GM19023 (cell line): ENCODE results near the gene BRD2.

Experiments used
- ATAC-seq: cut with Tn5 transposase; IDR thresholded peaks from one replicate; pipeline ENCODE4 v1.9.1; 2021; ENCODE audit warnings: mild to moderate bottlenecking, moderate library complexity; ENCODE audit not compliant: unreplicated experiment

BRD2 gene

DNA sequence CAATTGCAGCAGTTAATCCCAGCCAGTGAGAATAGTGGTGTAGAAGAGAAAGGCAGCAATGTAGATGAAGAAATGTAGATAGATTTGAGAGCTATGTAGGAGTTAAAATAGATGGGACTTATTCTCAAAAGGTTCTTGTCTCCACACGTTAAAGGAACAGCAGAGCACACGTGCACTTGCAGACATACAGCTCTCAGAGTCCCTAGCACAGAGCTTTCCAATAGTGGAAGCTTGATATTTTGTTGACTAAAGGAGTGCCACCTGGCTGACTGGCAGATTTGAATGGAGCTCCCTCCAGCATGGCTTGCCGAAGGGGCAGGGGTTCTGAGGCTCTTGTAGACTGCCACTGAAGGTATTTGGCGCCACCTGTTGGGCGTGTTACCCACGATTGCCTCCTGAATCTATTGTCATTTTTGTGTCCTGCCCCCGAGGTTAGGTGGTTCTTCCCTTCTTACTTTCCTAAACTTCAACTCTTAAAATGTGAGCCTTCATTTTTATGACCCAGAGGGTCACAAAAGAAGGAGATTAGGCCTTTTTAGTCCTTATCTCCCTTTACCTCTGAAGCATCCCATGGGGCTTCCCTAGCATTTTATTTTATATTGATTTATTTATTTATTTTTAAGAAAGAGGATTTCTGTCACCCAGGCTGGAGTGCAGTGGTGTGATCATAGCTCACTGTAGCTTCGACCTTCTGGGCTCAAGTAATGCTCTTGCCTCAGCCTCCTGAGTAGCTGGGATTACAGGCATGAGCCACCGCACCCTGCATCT, 16.4 kb downstream of the BRD2 start:
- ATAC-seq: no peak

DNA sequence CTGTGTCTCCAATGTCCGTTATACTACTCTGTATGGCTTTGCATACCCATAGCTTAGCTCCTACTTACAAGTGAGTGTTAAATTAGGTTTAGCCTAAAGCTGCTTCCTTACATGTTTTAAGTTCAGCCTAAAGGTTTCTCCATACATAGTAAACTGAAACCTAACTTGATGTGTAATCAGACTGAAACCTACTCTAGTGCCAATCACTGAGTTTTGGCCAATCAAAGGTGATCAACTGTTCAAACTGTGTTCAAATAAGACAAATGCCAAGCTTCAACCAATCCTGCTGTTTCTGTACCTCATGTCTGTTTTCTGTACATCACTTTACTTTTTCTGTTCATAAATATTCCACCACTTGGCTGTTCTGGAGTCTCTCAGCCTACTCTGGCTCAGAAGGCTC, 21.0 kb downstream of the BRD2 start:
- no peak for ATAC-seq

DNA sequence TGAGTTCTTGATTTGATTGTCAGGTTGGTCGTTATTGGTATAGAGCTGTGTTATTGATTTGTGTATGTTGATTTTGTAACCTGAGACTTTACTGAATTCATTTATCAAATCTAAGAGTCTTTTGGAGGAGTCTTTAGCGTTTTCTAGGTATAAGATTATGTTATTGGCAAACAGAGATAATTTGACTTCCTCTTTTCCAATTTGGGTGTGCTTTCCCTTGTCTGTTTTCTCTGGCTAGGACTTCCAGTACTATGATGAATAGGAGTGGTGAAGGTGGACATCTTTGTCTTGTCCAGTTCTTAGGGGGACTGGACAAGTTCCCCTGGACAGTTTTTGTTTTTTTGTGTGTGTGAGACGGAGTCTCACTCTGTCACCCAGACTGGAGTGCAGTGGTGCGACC, 23.6 kb downstream of the BRD2 start:
- no peak for ATAC-seq

DNA sequence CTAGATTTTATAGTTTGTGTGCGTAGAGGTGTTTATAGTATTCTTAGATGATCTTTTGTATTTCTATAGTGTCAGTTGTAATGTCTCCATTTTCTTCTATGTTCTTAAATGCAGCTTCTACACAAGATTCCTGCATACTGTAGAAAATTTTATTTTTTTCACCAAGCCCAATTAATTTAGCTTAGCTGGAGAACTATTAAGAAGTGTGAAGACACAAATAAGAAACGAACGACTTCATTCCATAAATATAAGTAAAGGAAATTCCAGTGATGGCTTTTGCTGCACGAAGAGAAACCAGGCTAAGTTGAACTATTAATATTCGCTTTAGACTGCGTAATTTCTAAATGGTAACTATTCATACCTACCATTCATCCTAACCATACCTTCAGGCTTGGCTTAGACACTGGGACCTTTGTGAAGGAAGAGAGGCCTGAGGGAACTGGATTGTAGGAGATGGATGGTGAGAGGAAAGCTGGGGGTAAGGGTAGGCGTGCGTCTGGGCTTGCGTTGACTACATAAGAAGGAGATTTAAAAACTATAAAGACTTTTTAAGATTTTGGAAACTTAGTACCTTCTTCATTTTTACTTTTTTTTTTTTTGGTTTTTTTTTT, 25.1 kb downstream of the BRD2 start:
- no peak for ATAC-seq

DNA sequence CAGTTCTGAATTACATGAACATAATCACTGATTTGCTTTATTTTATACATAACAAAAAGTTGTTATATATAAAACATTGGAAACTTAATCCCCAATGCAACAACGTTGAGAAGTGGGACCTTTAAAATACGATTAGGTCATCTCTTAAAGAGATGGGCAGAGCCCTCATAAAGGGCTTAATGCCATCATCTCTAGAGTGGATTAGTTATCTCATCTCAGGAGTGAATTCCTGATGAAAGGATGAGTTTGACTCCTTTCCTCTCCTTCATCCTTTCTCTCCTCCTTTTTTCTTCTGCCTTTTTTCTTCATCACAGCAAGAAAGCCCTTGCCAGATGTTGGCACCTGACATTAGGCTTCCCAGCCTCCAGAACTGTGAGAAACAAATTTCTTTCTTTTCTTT, 27.1 kb downstream of the BRD2 start:
- no peak for ATAC-seq

DNA sequence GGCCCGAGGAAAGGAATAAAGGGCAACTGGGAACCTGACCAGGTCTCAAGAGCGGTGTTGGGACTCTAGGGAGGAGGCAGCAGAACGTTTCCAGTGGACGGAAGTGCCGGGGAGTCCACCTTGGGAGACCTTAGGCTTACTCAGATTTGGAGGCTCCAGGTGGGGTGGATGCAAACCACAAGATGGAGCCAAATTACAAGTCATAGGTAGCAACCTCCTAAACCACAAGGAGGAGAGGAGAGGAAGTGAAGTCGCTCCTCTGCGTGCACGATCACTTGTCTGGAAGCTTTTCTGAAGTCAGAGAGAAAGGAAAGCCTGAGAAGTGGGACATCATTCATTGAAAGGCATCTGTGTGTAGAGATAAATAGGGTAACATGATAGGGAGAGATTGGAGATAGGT, 31.7 kb downstream of the BRD2 start:
- no peak for ATAC-seq

DNA sequence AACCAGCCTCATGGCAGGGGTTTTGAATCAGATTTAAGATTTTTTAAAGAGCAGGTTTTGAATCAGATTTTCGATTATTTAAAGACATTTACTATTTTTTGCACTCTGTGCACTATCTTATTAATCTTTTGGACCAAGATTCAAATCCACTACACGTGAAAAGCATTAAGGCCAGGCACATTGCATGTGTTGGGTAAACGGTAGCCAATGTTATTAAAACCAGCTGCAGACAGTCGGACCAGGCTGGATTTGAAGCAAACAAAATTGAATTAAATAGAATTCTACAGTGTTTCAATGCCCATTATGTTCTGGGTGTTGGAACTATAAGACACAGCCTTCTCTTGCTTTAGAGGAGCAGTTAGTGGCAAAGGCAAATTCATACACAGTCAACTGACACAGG, 33.3 kb downstream of the BRD2 start:
- no peak for ATAC-seq

DNA sequence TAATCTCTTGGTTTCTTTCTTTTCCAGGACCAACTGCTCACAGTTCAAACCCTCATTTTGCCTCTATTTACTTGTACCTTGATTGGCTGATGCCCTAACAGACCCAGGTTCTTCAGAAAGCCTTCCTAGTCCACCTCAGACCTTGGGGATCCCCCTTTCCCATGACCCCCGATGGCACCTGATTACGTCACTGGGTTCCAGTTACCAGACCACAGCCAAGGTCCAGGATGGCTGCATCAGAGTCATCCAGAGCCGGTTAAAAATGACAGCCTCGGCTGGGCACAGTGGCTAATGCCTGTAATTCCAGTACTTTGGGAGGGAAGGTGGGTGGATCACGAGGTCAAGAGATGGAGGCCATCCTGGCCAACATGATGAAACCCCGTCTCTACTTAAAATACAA, 36.5 kb downstream of the BRD2 start:
- ATAC-seq: no peak

DNA sequence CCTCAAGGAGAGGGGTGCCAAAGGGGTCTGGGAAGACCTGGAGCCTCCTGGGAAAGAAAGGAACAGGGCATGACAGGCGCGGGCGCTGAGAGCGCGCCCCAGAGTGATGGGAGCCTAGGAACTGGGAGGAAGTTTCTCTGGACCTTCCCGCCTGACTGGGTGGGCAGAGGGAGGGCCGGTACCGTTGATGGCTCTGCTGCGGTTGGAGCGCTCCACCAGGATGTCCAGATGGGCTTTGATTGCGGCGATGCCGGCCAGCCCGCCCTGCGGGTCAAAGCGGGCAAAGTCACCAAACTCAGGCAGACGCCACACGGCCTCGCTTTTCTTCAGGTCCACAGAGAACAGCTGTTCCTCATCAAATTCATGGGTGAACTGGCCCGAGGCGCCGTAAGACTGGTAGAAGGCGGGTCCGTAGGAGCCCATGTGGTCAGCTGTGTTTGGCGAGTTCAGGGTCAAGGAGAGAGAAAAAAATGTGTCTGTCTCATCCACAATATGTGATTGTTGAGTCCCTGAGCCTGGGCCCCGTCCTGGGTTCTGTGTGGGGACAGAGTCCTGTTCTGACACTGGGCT, 39.5 kb downstream of the BRD2 start:
- no peak for ATAC-seq

DNA sequence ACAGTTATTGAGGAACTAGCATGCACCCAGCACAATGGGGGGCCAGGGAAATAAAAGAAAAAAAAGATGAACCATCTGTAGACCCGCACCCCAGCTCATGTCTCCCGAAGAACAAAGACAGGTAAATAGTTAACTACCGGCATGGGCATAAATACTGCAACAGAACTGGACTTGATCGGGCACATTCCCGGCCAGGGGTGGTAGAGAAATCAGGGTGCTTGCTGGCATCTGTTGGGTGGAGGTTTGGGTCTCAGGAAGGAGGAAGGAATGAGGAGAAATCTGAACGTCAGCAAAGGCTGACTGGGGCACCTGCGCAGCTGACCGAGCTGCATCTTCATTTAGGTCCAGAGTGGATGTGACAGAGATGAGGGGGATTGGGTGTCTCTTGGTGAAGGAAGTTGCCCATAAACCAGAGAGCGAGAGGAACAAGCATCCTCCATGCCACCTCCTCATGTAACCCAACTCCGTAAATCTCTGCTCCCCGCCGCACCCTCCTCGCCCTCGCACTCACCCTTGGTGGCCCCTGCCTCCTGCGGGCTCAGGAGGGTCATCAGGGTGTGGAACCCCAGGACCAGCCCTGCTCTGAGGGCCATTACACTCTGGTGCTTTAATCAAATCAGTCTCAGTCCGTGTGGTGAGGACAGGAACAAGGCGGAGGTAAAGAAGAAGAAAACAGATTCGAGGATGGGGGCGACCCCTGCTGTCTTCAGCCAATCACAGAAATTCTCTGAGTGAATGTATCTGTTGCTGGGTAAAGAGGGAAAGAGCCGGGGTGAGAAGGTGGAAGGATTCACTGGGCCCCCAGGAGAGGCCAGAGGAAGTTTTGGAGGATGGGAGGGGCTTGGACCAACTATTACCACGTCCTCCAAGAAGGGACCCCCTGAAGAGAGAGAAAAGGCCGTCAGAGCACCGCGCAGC, 40.8 kb downstream of the BRD2 start, which contains the start of gene HLA-DOA:
TSS of gene HLA-DOA (minus strand) at position 648 of the 918 bp plus-strand sequence.
- ATAC-seq: peak; percentile 78

DNA sequence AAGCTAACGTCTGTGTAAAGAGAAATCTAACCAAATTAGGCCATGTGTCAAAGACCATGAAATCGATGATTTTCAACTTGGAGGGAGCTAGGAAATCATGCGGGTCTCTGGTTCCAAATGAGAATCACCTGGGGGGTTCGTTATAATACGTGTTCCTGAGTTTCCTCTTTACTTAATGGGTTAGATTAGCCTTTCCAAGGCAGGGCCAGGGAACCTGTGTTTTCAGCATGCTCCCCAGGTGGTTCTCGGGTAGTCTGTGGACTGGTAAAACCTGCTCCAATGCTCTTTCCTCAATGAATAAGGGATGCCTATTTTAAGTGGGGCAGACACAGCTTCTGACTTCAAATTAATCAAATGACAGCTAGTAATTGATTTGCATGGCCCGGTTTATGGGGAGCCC, 42.0 kb downstream of the BRD2 start:
- ATAC-seq: no peak

DNA sequence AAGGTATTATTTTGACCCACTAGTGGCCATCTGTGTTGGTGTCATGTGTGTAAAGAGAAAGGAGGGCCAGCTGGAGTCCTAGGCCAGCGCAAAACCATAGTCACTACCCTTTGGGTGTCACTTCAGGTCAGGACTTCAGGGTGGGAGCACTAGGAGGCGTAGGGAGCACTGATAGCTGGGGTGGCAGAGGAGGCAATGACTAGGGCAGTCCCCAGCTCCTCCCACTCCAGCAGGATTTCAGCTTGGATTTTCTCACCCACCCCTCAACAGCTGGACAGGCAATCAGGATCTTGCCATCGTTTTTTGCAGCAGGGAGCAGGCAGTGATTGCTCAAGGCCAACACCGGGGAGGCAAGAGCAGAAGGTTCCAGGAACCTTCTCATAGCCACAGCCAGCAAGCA, 45.2 kb downstream of the BRD2 start:
- ATAC-seq: no peak

DNA sequence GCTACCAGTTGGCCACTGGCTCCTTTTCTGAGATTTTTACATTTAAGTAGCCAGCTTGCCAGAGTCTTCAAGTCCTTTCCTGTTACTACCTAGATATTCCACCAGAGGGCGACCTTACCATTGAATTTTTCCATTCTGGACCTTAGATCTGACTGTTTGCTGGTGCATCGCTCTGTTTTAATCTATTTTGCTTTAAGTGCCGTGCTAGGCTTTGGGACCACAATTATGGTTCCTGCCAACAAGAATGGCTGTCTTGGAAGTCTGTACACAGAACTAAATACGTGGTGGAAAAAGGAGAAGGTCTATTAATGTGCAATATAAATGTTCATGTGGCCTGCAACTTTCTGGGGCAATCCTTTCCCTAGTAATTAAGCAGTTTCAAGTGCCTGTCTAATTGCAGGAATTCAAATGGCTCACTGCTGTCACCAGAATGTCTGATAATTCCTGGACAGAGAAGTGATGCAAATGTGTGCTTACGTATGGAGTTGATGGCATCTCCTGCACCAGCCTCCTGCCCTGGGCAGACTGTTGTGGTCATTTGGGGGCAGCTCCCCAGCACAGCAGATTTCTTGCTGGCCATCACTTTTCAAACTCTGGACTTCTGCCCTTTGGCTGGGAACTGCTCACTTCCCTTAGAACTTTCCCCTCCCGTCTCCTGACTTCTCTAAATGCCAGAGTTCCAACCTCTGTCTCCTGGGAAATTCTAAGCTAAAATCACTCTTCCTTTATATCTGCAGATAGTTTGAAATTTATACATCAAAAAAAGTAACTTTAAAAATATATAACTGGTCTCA, 46.6 kb downstream of the BRD2 start:
- no peak for ATAC-seq

DNA sequence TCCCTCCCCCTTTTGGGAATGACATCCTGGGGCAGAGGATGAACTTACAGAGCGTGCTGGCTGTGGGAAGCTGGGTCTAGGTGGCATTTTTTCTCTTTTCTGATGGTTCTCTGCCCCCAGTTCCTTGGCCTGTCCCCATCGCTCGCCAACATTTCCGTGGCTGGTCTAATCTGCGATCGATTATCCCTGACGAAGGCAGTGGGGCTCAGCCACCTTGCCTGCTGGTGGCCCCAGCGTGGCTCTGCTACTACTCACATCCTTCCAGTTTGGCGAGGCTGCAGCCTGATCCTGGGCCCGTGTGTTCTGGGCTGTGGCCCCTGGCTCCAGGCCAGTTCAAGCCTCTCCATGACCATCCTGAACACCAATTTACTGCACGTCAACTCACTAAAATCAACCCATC, 47.4 kb downstream of the BRD2 start:
- no peak for ATAC-seq

DNA sequence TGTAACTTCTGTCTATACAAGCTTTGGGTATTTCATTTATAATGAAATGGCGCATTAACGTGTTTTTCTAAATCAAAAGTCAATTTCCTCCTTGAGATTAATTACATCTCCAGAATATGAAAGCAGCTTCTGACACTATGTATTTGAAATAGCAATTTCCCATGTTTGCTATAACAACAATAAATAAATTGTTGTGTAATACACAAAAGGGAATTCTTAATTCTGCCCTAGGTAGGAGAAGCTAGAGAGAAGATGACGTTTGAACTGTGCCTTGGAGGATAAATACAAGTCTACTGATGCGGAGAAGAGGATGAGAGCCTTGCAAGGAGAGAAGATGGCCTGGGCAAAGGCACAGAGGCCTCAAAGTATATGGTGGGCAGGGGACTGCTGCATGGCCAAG, 48.6 kb downstream of the BRD2 start:
- no peak for ATAC-seq

DNA sequence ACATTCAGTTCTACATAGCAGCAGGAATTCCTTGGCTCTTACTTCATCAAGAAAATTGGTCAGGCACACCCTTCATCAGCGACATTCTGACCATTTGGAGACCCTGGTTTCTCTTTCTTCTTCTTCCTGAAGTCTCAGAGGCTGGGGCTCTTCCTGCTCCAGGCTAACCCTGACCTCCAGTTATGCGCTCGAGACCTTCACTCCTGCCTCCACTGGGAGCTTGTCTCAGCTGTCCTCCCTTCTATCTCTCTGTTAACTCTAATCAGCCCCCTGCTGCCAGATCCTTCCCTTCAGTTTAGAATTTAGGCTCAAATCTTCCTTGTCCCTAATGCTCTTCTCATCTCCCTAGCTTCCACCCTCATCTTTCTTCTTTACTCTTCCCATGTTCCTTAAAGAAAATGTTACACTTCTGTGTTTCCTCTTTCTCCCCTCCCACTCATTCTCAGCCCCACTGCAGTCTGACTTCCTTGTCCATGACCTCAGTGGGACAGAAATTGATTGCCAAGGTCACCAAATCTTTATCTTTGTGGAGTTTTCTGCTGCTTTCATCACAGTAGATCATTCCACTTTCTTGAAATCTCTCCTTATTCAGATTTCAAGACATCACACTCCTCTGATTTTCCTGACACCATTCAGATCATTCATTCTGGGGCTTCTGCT, 49.4 kb downstream of the BRD2 start:
- no peak for ATAC-seq

DNA sequence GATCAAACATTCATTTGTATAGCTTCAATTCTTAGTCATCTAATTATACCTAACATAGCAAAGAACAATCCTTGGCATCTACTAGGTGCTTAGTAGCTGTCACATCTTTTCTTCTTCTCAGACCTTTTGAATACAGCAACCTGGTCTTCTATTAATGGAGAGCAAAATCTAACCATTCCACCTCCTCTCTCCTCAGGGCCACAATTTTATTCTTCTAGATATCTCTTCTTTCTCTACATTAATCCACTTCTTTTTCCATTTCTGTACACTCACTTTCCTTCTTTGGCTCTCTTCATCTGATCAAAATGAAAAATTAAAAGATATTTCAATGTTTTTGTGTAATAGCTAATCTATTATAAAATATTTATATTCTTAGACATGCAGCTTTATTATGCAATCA, 50.0 kb downstream of the BRD2 start:
- ATAC-seq: no peak

DNA sequence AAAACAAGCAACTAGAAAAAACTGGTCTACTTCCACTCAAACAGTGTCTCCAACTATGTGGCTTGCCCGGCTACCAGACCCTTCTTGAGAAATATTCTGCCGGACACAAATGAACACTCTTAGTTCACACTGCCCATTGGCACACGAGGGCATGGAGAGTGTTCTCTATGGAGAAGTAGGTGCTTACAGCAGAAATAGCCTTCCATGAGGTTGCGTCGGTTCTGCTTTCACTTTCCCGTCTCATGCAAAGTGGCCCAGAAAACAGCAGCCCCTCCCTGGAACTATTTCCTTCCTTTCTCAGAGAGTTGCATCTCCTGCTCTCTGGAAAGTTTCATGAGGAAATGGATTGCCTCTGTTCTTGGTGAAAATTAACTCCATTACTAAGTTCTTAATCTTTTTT, 50.5 kb downstream of the BRD2 start:
- ATAC-seq: no peak

DNA sequence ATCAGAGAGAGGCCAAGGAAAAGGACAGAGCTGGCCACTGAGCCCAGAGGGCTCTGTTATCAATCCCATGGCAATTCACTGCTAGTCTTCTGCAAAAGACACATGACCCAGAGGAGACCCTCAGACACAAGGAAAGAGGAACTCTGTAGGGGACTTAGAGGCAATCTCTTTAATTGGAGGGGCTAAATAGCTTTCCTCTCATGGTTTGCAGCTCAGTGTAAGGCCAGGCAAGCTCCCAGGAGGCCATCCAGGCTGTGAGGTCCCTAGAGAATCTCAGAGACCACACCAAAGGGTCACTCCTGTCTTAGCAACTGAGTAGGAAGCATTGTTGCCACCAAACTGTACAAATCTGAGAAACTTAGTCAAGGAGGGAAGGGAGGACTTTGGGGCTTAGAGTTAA, 51.0 kb downstream of the BRD2 start:
- no peak for ATAC-seq

DNA sequence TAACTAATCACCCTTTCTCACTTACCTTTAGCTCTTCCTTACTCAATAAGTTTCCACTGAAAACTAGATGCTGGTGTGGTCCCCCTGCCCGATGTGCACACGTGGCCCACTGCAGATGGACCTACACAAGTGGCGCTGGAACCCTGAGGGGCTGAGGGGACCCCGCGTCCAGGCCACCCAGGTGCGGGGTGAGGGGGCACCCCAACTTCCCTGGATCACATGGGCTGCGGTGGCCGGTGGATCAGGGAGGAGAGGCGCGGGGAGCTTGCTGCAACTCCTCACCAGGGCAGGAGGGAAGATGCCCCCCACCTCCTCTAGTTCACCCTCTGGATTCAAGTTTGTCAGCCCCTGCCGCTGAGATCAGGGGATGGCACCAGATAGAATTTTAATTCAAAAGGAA, 53.5 kb downstream of the BRD2 start:
- ATAC-seq: no peak
